T-helper 1 cell treated with Interleukin-12 subunit alpha and Interleukin-12 subunit beta and Interleukin-4 antibody, amounts not matched to agents 30 μg/mL and 1 μg/mL, for 36 hours (primary cell): ENCODE results near the gene NDUFA13.

ENCODE experiments used
- H3K27ac Mint-ChIP-seq: one replicate; pipeline ENCODE4 v1.8.0; 2021; ENCODE audit warnings: mild to moderate bottlenecking, mixed read lengths
- H3K27me3 Mint-ChIP-seq: one replicate; pipeline ENCODE4 v1.8.0; 2021; ENCODE audit warnings: low read depth, mixed read lengths
- H3K36me3 Mint-ChIP-seq: one replicate; pipeline ENCODE4 v1.8.0; 2021; ENCODE audit warnings: low read depth, mixed read lengths
- H3K4me1 Mint-ChIP-seq: one replicate; pipeline ENCODE4 v1.8.0; 2021; ENCODE audit warnings: low read depth, mixed read lengths
- H3K4me3 Mint-ChIP-seq: one replicate; pipeline ENCODE4 v1.8.0; 2021; ENCODE audit warnings: mild to moderate bottlenecking, moderate library complexity, mixed read lengths
- H3K9me3 Mint-ChIP-seq: one replicate; pipeline ENCODE4 v1.8.0; 2021; ENCODE audit warnings: mixed read lengths

The NDUFA13 gene

GRCh38 chr19:19570571-19570970, 54.5 kb downstream of the NDUFA13 start:
- peak overlapping the region; percentile 36 for H3K27ac Mint-ChIP-seq
- peaks cover 2% of the 10 kb centered on the region for H3K4me1 Mint-ChIP-seq
- no peaks in the 10 kb centered on the region for H3K27me3 Mint-ChIP-seq
- peaks cover 44% of the 10 kb centered on the region for H3K36me3 Mint-ChIP-seq
- H3K9me3 Mint-ChIP-seq: no peaks in the 10 kb centered on the region
- H3K4me3 Mint-ChIP-seq: no peak overlapping the region

- no peak overlapping the region for H3K4me3 Mint-ChIP-seq
- H3K36me3 Mint-ChIP-seq: peaks cover 44% of the 10 kb centered on the region
- peaks cover 4% of the 10 kb centered on the region for H3K4me1 Mint-ChIP-seq
- H3K27me3 Mint-ChIP-seq: no peaks in the 10 kb centered on the region
- no peaks in the 10 kb centered on the region for H3K9me3 Mint-ChIP-seq
- H3K27ac Mint-ChIP-seq: no peak overlapping the region
Observed at GRCh38 chr19:19571071-19571786, 55.2 kb downstream of the NDUFA13 start.

- H3K27me3 Mint-ChIP-seq: no peaks in the 10 kb centered on the region
- peaks cover 11% of the 10 kb centered on the region for H3K4me1 Mint-ChIP-seq
- H3K27ac Mint-ChIP-seq: no peak overlapping the region
- no peaks in the 10 kb centered on the region for H3K9me3 Mint-ChIP-seq
- H3K36me3 Mint-ChIP-seq: peaks cover 23% of the 10 kb centered on the region
- H3K4me3 Mint-ChIP-seq: no peak overlapping the region
Observed at GRCh38 chr19:19575411-19575810, 59.4 kb downstream of the NDUFA13 start.
